HG02870 (cell line): Measurements from ENCODE around the gene RPP14.
"Not testable (repeated sequence)": the region's sequence is repeated elsewhere in the genome, so short reads cannot be mapped to it uniquely, and the experiment has no call there.

ENCODE experiments used
- ATAC-seq: cut with Tn5 transposase; IDR thresholded peaks from one replicate; pipeline ENCODE4 v1.9.1; 2021; ENCODE audit warnings: mild to moderate bottlenecking, moderate library complexity; ENCODE audit not compliant: unreplicated experiment

The RPP14 gene

DNA sequence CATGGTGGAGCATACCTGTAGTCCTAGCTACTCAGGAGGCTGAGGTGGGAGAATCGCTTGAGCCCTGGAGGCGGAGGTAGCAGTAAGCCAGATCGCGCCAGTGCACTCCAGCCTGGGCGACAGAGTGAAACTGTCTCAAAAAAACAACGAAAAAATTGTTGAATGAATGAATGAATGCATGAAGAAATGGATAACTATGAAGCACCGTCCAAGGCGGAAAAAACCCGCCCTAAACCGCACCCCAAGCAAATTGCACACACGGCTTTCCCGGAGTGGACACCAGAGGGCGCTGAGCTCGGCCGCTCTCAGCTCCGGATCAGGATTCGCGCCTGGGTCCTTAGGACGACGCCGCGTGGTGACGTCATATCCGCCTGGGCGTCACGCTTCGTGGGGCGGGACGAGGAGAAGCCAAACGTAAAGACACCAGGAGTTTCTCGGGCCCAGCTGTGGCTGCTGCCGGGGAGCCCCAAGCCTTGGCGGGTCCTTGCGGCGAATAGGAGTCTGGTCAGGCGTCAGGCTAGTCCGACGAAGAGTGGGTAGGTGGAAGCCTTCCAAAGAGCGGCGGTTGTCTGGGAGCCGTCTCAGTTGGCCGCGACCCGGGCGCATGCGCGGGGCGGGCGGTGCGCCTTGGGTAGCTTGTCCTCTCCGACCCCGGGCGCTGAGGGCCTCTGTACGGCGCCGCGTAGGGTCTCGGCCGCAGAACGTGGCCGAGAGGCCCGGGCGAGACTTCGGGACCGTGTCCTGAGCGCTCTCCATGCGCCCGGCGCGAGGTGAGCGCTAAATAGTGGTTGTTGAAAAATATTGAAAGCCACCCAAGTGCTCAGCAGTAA is at the start of gene RPP14, which contains the start of gene HTD2:
Gene RPP14 (plus strand): TSS at position 364 of the 830 bp plus-strand sequence. CDS start 4,085 bp downstream, outside the sequence.
Gene HTD2 (plus strand): TSS at position 639 of the 830 bp plus-strand sequence. CDS start 11,094 bp downstream, outside the sequence.
- ATAC-seq, result peak; percentile 85

DNA sequence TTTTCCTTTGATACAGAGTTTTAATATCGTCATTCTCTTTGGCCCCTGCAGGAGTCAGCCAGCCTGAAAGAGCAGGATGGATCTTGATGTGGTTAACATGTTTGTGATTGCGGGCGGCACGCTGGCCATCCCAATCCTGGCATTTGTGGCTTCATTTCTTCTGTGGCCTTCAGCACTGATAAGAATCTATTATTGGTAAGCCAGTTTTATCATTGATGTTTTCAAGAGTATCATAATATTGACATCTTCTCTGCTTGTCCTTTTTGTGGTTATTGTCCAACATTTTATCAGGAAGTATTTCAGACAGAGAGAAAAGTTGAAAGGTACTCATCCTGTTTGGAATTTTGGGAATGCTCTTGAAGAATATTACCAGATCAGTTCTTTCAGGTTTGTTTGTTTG is 49.5 kb upstream of the RPP14 start:
- ATAC-seq, result no peak

DNA sequence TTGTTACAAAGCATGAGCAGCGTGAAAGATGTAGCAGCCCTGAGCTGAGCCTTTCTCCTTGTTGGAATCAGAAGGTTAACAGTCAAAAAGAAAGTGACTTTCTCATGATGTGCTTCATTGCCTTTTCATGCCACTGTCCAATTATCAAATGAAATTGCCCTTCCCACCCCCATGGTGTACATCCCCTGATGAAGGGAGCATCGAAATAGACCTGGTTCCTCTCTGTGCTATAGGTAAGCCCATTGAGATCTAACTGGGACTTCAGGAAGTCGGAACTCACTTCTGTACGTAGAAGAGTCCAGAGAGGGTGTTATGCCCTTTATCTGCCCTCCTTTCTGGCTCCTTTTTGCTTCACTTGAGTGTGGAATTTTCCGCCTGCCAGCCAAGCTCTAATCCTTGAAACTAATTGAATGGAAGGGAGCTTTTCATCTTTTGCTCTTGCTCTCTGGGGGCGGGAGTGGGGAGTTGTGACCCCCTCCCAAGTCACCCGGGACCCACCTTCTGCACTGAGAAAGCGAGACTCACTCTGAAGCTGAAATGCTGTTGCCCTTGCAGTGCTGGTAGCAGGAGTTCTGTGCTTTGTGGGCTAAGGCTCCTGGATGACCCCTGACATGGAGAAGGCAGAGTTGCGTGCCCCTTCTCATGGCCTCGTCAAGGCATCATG is 47.5 kb upstream of the RPP14 start:
- ATAC-seq, result no peak

DNA sequence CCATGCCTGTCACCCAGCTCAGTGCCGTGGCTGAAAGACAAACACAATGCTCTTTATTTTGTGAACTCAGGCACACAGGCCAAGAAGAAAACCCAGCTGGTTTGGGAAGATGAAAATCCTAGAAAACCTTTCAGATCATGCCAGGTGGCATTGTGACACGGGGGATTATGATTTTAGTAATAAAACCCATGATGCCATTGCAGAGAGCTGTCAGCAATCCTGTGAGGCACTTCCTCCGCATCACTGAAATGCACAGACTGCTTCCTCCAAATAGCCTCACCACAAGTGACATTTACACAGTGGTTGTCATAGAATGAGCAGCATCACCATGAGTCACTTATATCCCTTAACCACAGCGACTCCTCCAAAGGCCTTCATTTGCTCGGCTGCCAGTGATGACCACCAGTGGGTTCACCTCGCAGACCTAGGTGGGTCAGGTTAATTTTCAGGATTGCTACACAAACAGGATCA is 45.7 kb upstream of the RPP14 start:
- no peak for ATAC-seq

DNA sequence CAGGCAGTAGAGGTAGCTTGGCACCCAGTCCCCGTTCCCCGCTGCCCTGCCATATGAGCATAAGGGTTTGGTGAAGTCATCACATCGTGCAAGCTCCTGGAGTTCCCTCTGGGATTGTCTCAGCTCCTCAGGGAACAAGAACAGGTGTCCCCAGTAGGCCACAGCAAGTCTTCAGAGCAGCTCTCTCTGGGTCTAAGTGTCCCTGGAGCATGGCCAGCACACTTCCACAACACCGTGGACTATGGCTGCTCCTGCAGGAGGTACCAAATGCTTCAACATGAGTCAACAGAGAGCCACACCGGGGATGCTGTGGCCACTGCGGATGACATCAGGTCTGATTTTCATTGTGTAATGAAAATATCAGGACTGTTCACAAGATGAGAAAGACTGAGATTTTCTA is 45.3 kb upstream of the RPP14 start:
- ATAC-seq, result no peak

DNA sequence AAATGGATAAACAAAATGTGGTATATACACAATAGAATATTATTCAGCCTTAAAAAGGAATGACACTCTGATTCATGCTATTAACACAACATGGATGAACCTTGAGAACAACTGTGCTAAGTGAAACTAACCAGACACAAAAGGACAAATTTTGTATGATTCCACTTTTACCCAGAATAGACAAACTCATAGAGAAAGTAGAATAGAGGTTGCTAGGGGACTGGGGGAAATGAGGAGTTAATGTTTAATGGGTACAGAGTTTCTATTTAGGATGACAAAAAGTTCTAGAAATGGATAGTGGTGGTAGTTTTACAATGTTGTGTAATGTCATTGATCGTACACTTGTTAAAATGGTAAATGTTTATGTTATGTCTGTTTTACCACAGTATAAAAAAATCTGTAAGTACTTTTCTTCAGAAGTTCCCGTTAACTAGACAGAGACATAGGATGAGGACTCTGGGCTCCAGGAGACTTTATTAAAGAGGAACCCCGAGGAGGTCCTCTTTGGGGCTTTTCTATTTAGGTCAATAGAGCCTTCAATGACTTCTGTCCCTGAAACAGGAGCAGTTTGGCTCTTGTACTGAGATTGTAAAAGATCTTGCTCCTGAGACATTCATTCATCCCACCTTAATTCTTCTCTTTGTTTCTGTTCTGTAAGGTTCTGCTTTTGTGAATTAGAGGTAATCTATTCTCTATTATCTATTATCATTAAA is 43.9 kb upstream of the RPP14 start:
- no peak for ATAC-seq

DNA sequence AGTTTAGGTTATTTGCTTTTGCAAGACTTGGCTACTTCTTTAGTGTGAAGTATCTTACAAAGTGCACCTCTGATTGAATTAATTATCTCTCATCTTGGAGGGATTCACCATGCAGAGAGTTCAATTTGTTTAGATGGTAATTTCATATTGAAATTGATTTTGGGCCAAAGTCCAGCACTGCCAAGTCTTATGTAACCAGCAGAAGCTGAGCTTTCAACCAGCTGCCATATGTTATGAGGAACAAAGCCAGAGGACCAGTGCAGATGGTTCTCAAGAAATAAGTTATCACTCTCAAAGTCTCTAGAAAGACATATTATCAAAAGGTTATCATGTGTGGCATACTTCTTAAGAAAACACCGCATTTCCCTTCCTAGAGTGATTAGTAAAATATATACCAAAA is 39.5 kb upstream of the RPP14 start:
- no peak for ATAC-seq

DNA sequence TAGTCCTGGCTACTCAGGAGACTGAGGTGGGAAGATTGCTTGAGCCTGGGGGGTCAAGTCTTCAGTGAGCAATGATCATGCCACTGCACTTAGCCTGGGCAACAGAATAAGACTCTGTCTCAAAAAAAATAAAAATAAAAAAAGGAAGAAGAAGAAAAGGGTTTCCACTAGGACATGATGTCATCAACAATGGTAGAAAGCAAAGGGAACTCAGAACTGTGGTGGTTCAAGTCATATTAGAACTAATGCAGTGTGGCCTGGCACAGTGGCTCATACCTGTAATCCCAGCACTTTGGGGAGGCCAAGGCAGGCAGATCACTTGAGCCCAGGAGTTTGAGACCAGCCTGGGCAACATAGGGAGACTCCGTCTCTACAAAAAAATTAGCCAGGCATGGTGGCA is 38.5 kb upstream of the RPP14 start:
- ATAC-seq, result not testable (repeated sequence)

DNA sequence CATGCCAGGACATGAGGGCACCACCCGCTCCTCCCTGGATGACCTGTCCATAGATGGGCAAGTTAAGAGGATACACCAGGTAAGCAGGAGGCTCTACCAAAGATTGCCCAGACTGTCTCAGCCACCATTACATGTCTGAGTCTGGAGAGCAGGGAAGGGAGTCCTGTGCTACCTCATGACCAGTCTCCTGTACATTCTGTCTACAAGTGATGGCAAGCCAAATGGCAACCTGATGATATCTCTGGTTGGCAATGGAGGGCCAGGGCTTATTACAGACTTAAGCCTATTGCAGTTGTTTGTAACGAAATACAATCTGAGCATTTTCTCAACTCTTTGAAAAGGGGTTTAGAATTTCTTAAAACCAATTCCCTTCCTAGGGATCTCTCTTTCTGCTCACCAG is 36.7 kb upstream of the RPP14 start:
- ATAC-seq, result no peak

DNA sequence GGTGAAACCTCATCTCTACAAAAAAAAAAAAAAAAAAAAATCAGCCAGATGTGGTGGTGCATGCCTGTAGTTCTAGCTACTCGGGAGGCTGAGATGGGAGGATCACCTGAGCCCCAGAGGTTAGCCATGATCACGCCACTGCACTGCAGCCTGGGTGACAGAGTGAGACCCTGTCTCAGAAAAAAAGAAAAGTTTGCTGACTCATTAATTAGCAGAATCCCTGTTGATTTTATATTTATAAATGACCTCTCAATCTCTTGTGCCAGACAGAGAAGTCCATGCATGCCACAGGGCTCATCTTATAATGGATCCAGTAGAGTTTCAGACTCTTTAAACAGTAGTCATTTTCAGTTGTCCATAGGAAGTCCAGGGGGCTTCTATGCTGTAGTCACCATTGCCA is 35.6 kb upstream of the RPP14 start:
- ATAC-seq, result no peak

DNA sequence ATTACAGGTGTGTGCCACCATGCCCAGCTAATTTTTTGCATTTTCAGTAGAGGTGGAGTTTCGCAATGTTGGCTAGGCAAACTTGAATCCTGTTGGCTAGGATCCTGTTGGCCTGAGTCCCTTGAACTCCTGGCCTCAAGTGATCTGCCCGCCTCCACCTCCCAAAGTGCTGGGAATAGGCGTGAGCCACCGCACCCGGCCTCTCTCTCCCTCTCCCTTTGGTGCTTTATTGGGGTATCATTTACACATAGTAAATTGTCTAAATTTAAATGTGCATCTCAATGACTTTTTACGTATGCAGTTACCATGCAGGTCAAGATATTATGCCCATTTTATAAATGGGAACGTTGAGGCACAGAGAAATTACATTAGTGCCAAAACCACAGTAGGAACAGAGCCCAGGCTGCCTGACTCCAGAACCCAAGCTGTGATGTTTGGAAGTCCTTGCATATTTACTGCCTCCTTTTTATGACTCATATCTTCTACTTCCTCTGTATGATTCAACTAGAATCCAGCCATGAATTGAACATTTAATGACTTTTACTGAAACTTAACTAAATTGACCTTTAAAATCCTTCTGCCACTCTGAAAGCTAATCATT is 34.0 kb upstream of the RPP14 start:
- no peak for ATAC-seq

DNA sequence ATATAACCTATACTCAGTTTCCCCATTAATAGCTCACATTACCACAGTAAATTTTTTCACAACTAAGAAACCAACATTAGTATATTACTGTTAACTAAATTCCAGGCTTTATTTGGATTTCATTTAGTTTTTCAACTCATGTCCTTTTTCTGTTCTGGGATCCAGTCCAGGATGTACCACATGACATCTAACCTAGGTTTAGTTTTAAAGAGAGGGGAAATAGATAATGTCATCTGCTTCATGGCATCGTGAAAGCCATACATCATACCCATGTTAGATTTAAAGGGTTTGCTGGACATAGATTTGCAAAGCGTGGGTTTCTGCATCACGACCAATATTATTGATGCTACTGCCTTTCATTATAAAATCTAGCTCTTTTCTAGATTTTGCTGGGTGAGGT is 33.2 kb upstream of the RPP14 start:
- ATAC-seq, result no peak

DNA sequence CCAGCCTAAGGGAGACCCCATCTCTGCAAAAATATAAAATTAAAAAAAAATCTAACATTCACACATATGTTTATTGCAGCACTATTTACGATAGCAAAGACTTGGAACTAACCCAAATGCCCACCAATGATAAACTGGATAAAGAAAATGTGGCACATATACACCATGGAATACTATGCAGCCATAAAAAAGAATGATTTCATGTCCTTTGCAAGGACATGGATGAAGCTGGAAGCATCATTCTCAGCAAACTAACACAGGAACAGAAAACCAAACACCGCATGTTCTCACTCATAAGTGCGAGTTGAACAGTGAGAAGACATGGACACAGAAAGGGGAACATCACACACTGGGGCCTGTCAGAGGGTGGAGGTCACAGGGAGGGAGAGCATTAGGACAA is 32.7 kb upstream of the RPP14 start:
- ATAC-seq, result not testable (repeated sequence)

DNA sequence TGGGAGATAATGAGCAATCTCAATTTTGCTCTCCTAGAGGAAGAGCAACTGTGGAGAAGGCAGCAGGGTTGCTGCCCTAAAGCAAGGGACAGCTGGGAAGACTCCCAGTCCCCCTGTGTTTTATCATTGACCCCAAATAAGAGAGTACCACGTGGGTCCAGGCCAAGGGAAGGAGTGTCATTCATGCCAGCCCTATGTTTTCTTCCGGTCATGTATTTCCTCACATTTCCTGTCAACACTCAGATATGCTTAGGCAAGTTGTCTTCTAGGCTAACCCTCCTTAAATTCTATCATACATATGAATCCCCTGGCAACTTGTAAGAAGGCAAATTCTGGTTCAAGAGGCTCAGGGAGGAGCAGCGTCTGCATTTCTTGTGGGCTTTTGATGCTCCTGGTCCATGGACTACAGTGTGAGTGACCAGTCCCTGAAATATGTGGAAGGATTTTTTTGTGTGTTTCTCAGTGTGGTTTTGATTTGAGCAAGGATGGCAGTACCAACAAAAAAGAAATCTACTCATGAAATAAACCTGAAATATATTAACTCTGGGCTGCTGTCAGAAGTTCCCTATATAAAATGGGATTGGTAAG is 31.9 kb upstream of the RPP14 start:
- ATAC-seq, result no peak

DNA sequence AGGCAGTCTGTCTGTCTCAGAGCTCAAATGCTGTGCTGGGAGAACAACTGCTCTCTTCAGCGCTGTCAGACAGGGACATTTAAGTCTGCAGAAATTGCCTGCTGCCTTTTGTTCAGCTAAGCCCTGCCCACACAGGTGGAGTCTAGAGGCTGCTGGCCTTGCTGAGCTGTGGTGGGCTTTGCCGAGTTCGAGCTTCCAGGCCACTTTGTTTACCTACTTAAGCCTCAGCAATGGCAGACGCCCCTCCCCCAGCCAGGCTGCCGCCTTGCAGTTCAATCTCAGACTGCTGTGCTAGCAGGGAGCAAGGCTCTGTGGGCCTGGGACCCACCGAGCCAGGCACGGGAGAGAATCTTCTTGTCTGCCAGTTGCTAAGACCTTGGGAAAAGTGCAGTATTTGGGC is 25.0 kb upstream of the RPP14 start:
- ATAC-seq, result no peak

DNA sequence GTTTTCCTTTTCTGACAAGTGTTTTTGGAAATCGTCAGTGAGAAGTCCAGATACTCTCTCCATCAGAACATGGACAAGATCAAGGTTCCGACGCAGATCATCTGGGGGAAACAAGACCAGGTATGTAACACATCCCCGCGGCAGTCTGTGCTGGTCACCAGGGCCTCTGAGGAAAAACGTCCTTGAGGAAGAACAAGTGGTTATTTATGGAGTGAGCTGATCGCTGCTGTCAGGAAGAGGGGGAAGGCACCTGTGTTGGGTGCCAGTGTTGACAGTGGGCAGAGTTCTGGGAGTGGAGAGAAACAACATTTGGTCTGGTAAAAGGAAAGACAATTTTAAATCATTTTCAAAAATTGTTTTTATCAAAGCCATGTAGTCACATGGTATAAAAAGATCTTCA is 20.7 kb upstream of the RPP14 start:
- no peak for ATAC-seq

DNA sequence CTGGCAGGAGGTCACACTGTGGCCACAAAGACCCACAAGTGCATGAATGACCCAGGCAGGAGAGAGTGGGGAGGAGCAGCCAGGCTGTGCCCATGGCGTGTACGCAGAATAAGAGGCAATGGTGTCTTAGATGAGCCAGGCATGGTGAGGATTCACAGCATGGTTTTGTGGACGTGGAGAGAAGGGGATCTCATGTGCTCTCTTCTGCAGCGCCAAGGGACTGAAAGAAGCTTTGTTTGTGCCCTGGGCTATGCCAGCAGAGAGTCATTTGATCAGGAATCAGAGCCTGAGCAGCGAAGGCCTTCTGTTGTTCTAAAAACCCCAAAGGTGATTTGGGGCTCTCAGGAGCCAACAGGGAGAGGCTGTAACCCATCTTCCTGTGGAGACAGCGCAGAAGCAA is 18.7 kb upstream of the RPP14 start:
- ATAC-seq, result no peak

DNA sequence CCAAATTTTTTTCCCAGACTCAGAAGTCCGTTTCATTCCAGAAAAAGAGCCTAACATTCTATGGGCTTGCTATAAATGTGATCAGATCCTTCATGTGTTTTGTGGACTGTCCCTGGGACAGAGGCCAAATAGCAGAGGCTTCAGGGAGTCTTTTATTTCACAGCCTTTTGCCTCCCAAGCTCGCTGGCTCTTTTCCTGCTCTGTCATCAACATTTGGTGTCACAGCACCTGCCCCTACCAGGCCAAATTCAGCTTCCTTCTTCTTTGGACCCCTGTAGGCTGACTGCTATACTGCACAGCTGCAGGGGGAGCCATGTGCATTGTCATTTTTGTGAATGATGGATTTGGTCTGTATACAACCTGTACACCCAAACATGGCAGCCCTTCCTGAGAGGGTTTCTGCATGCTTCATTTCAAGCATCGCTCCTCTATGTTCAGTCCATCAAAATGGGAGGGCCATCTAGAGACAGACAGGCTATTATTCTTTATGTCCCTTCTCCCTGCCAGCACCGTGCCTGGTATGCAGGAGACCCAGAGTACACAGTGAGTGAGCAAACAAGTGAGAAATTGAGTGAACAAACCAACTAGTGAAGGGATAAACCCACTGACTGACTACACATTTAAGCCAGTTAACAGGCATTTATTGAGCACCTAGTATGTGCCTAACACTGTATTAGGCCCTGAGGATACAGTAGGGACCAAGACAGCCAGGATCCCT is 17.9 kb upstream of the RPP14 start:
- ATAC-seq, result no peak

DNA sequence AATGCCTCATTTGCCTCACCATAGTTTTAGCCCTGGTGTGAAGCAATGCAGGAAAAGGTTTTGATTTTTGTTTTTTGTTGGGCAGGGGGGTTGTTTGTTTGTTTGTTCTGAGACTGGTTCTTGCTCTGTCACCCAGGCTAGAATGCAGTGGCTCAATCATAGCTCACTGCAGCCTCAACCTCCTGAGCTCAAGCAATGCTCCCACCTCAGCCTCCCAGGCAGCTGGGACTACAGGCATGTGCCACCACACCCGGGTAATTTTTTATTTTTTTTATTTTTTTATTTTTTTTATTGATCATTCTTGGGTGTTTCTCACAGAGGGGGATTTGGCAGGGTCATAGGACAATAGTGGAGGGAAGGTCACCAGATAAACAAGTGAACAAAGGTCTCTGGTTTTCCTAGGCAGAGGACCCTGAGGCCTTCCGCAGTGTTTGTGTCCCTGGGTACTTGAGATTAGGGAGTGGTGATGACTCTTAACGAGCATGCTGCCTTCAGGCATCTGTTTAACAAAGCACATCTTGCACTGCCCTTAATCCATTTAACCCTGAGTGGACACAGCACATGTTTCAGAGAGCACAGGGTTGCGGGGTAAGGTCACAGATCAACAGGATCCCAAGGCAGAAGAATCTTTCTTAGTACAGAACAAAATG is 17.0 kb upstream of the RPP14 start:
- ATAC-seq, result not testable (repeated sequence)

DNA sequence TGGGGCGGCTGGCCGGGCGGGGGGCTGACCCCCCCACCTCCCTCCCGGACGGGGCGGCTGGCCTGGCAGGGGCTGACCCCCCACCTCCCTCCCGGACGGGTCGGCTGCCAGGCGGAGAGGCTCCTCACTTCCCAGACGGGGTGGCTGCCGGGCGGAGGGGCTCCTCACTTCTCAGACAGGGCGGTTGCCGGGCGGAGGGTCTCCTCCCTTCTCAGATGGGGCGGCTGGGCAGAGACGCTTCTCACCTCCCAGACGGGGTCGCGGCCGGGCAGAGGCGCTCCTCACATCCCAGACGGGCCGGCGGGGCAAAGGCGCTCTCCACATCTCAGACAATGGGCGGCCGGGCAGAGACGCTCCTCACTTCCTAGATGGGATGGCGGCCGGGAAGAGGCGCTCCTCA is 15.6 kb upstream of the RPP14 start:
- not testable (repeated sequence) for ATAC-seq
